ENCODE data around the gene RXRG. TPM values are rescaled to one million over a fixed set of nuclear protein-coding genes. Genes with fewer than 3 reads are reported as not detected.

Gene RXRG
- total and polyA plus RNA-seq, 2 of the 8 experiments (the other 6 are each of a cell fraction or from before 2014, with no cell fraction given) = not detected

DNA sequence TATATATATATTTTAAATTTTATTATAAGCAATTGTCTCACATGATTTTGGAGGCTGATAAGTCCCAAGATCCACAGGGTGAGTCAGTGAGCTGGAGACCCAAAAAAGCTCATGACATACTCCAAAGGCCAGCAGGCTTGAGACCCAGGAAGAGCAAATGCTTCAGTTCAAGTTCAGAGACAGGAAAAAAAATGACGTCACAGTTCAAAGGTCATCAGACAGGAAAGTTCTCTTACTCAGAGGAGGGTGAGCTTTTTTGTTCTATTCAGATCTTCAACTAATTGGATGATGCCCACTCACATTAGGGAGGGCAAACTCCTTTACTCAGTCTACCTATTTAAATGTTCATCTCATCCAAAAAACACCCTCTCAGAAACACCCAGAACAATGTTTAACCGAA is 18.2 kb downstream of the RXRG start:
- no peaks in the 10 kb centered on the region for H3K4me1 ChIP-seq (replicated peaks in 1 of 4; ENCODE audit: control insufficient read depth in 3 of 4, insufficient read depth in 4 of 4, low read length in 3 of 4)
- no peak overlapping the region for H3K4me3 ChIP-seq (ENCODE audit: extremely low read depth in 1 of 4, insufficient read depth in 2 of 4, low read depth in 3 of 4, low read length in 4 of 4)
- H2BK15ac ChIP-seq (ENCODE audit: low read length) = no peak overlapping the region
- no peaks in the 10 kb centered on the region for H3K23me2 ChIP-seq (ENCODE audit: low read depth, low read length)
- no peak overlapping the region for H4K91ac ChIP-seq (replicated peaks; ENCODE audit: insufficient read length, low read length)
- 85% methylated on average over 2 of the region's 2 CpGs; no CpG with 5 or more reads in 1 of the 2 experiments for WGBS, 2 experiments (ENCODE audit: extremely low coverage in 1 of 2, insufficient coverage in 1 of 2, insufficient read length in 1 of 2, insufficient replicate concordance in 2 of 2, low coverage in 1 of 2, low lambda C conversion rate in 2 of 2, missing lambda C conversion rate in 1 of 2)
- H3K56ac ChIP-seq (replicated peaks; ENCODE audit: insufficient read length, low read depth, low read length) = no peak overlapping the region
- ChIA-PET CTCF (ENCODE audit: partially characterized antibody) (interaction anchor here (1.3 kb wide), 1 partner anchor 13 kb away, joined by 4 read pairs; no protein-coding TSS in a partner anchor), POLR2A (ENCODE audit: partially characterized antibody) (no interaction called here)
- DNase-seq (ENCODE audit: low read depth in 1 of 2, low spot score in 2 of 2) (no peak), FAIRE-seq (no peak)
- H3K79me2 ChIP-seq (ENCODE audit: control insufficient read depth in 1 of 2, insufficient read depth in 2 of 2, low read length in 2 of 2) = no peaks in the 10 kb centered on the region
- H4K5ac ChIP-seq (ENCODE audit: insufficient read length, low read depth, low read length) = no peak overlapping the region
- no peaks in the 10 kb centered on the region for H3K27me3 ChIP-seq (replicated peaks in 1 of 4; ENCODE audit: control insufficient read depth in 3 of 4, extremely low read depth in 1 of 4, insufficient read depth in 3 of 4, low read length in 3 of 4)
- H4K20me1 ChIP-seq (replicated peaks in 1 of 2; ENCODE audit: control insufficient read depth in 1 of 2, insufficient read depth in 2 of 2, low read length in 2 of 2) = no peaks in the 10 kb centered on the region
- no peak overlapping the region for H3K4ac ChIP-seq (replicated peaks; ENCODE audit: insufficient read length, low read depth, low read length)
- H3K4me2 ChIP-seq (ENCODE audit: insufficient read depth in 1 of 2, low read depth in 2 of 2, low read length in 2 of 2) = no peak overlapping the region
- no peak overlapping the region for H2BK20ac ChIP-seq (ENCODE audit: low read length)
- H2BK12ac ChIP-seq (ENCODE audit: low read depth, low read length) = no peak overlapping the region
- no peak overlapping the region for H3K14ac ChIP-seq (ENCODE audit: insufficient read length)
- H3K9me3 ChIP-seq (ENCODE audit: insufficient read depth in 2 of 2, low read depth in 1 of 2, low read length in 1 of 2) = no peaks in the 10 kb centered on the region
- H3K79me1 ChIP-seq (ENCODE audit: low read depth, low read length) = no peaks in the 10 kb centered on the region
- no peak overlapping the region for H3K23ac ChIP-seq (ENCODE audit: insufficient read length)
- H2BK120ac ChIP-seq (replicated peaks; ENCODE audit: low read depth, low read length) = no peak overlapping the region
- no peak overlapping the region for H2BK5ac ChIP-seq (ENCODE audit: low read depth, low read length)
- H2AK5ac ChIP-seq (ENCODE audit: low read depth, low read length) = no peak overlapping the region
- H3K27ac ChIP-seq (ENCODE audit: low read depth, low read length) = no peak overlapping the region
- no peak overlapping the region for H4K8ac ChIP-seq (ENCODE audit: extremely low read depth, insufficient read depth, low read length)
- TF ChIP-seq RFX5 (IDR thresholded peaks at IDR 0.05; ENCODE audit: borderline replicate concordance, low read depth, low read length) (no peak), CREB1 (IDR thresholded peaks at IDR 0.05) (no peak), CBX5 (IDR thresholded peaks at IDR 0.05; ENCODE audit: low read depth, low read length) (no peak), NRF1 (IDR thresholded peaks at IDR 0.05; ENCODE audit: low read depth, low read length) (no peak), CEBPB (IDR thresholded peaks at IDR 0.05; ENCODE audit: low read depth, low read length) (no peak), SP4 (IDR thresholded peaks at IDR 0.05; ENCODE audit: low read length) (no peak), GTF2F1 (IDR thresholded peaks at IDR 0.05; ENCODE audit: borderline replicate concordance, low read depth, low read length) (no peak), TAF7 (optimal IDR thresholded peaks at IDR 0.05; ENCODE audit: borderline replicate concordance, low read depth, low read length) (no peak), RNF2 (IDR thresholded peaks at IDR 0.05; ENCODE audit: borderline replicate concordance, low read depth, low read length, missing control alignments, poor library complexity, severe bottlenecking) (no peak), EP300 (IDR thresholded peaks at IDR 0.05; ENCODE audit: borderline replicate concordance in 1 of 2, low read depth in 2 of 2, low read length in 2 of 2) (no peak), SRF (IDR thresholded peaks at IDR 0.05; ENCODE audit: low read depth, low read length) (no peak)
- TF ChIP-seq, protein P1, sequence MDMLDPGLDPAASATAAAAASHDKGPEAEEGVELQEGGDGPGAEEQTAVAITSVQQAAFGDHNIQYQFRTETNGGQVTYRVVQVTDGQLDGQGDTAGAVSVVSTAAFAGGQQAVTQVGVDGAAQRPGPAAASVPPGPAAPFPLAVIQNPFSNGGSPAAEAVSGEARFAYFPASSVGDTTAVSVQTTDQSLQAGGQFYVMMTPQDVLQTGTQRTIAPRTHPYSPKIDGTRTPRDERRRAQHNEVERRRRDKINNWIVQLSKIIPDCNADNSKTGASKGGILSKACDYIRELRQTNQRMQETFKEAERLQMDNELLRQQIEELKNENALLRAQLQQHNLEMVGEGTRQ (IDR thresholded peaks at IDR 0.05; ENCODE audit: low read length) = no peak
- TF ChIP-seq, protein P2, sequence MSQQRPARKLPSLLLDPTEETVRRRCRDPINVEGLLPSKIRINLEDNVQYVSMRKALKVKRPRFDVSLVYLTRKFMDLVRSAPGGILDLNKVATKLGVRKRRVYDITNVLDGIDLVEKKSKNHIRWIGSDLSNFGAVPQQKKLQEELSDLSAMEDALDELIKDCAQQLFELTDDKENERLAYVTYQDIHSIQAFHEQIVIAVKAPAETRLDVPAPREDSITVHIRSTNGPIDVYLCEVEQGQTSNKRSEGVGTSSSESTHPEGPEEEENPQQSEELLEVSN (IDR thresholded peaks at IDR 0.05) = no peak
- no peak overlapping the region for H3K9ac ChIP-seq (replicated peaks in 1 of 4; ENCODE audit: extremely low read depth in 1 of 4, low read depth in 3 of 4, low read length in 3 of 4)
- no peak overlapping the region for H3K18ac ChIP-seq (ENCODE audit: extremely low read depth, low read length)
- H2AFZ ChIP-seq (ENCODE audit: low read length) = no peak overlapping the region
- H3K36me3 ChIP-seq (ENCODE audit: control insufficient read depth in 2 of 4, insufficient read depth in 4 of 4, low read length in 3 of 4) = no peaks in the 10 kb centered on the region
